PC-3 (cell line): ENCODE results near the gene ADIRF. TPM values are rescaled to one million over a fixed set of nuclear protein-coding genes. Genes with fewer than 3 reads are reported as not detected.

Experiments
- ATAC-seq: fragments of 200-7000 bp; cut with Tn5 transposase; 2 replicates; pipeline ENCODE4 v1.9.1; 2020; ENCODE audit warnings: mild to moderate bottlenecking, moderate library complexity
- BruUV-seq: library from RNA; stranded (reverse); fragments of 400-500 nt; replicated peaks from 2 replicates; lab custom pipeline; 2021; lab: Mats Ljungman, UMichigan
- CTCF ChIA-PET: fragments of 300-600 bp; sonication (Branson Sonifier 250); formaldehyde crosslinking; loops from one replicate; lab custom pipeline; 2022; ENCODE audit warnings: antibody characterized with exemption; lab: Charles Lee
- POLR2A ChIA-PET: fragments of 300-600 bp; sonication (Branson Sonifier 250); formaldehyde crosslinking; loops from one replicate; lab custom pipeline; 2022; ENCODE audit warnings: antibody characterized with exemption; ENCODE audit not compliant: unreplicated experiment; lab: Charles Lee
- DNase-seq: peaks from one replicate; pipeline ENCODE4 v3.0.0-alpha.2; 2015
- H2AFZ ChIP-seq: fragments of 300-600 bp; sonication (generic); 2 replicates; pipeline ENCODE4 v1.6.0; 2016; ENCODE audit warnings: antibody characterized with exemption, low read length
- H3F3A ChIP-seq: fragments of 300-600 bp; sonication (generic); one replicate; pipeline ENCODE4 v1.6.0; 2017; ENCODE audit warnings: antibody characterized with exemption, low read length, control low read depth, mild to moderate bottlenecking; ENCODE audit not compliant: unreplicated experiment
- H3K27ac ChIP-seq: fragments of 300-600 bp; sonication (generic); 2 replicates; pipeline ENCODE4 v1.5.1; 2016; ENCODE audit warnings: mild to moderate bottlenecking, low read length
- H3K27me3 ChIP-seq: fragments of 300-600 bp; sonication (generic); 2 replicates; pipeline ENCODE4 v1.6.1; 2016; ENCODE audit warnings: low read length, mixed read lengths
- H3K36me3 ChIP-seq: fragments of 300-600 bp; sonication (generic); 2 replicates; pipeline ENCODE4 v1.6.1; 2016; ENCODE audit warnings: low read depth, mixed run types, low read length, mixed read lengths
- H3K4me1 ChIP-seq: fragments of 300-600 bp; sonication (generic); 2 replicates; pipeline ENCODE4 v1.5.1; 2016; ENCODE audit warnings: low read length; ENCODE audit not compliant: insufficient read depth
- H3K4me2 ChIP-seq: fragments of 300-600 bp; sonication (generic); 2 replicates; pipeline ENCODE4 v1.6.0; 2016; ENCODE audit warnings: low read length
- H3K4me3 ChIP-seq: fragments of 300-600 bp; sonication (generic); 2 replicates; pipeline ENCODE4 v1.5.1; 2016; ENCODE audit warnings: mild to moderate bottlenecking, low read length, mixed read lengths
- H3K79me2 ChIP-seq: fragments of 300-600 bp; sonication (generic); 2 replicates; pipeline ENCODE4 v1.6.1; 2017; ENCODE audit warnings: low read length, mixed read lengths
- H3K9ac ChIP-seq: fragments of 300-600 bp; sonication (generic); 2 replicates; pipeline ENCODE4 v1.6.0; 2016; ENCODE audit warnings: mild to moderate bottlenecking, low read length
- H3K9me2 ChIP-seq: fragments of 300-600 bp; sonication (generic); replicated peaks from 2 replicates; pipeline ENCODE4 v1.6.1; 2016; ENCODE audit warnings: mixed run types, low read length, mixed read lengths
- H3K9me3 ChIP-seq: fragments of 300-600 bp; sonication (generic); 2 replicates; pipeline ENCODE4 v1.6.1; 2016; ENCODE audit warnings: low read length, mixed read lengths
- H4K20me1 ChIP-seq: fragments of 300-600 bp; sonication (generic); 2 replicates; pipeline ENCODE4 v1.6.1; 2016; ENCODE audit warnings: low read length, mixed read lengths
- CTCF ChIP-seq: fragments of 300-600 bp; sonication (generic); conservative IDR thresholded peaks from 2 replicates; pipeline ENCODE4 v1.5.1; 2017; ENCODE audit warnings: antibody characterized with exemption, low read depth, mild to moderate bottlenecking, low read length
- EZH2 ChIP-seq: fragments of 300-600 bp; sonication (generic); IDR thresholded peaks from one replicate; pipeline ENCODE4 v1.6.1; 2017; ENCODE audit warnings: antibody characterized with exemption, mild to moderate bottlenecking, low read length; ENCODE audit not compliant: unreplicated experiment
- EZH2phosphoT487 ChIP-seq: fragments of 300-600 bp; sonication (generic); IDR thresholded peaks from 2 replicates; pipeline ENCODE4 v1.6.1; 2018; ENCODE audit warnings: mild to moderate bottlenecking, antibody characterized with exemption, low read length, borderline replicate concordance
- intact Hi-C: fragments of 100-400 bp; cut with micrococcal nuclease; formaldehyde crosslinking; loops from 2 replicates; pipeline ENCODE4 v1.9.0; 2023
- total RNA-seq: library from RNA; depleted of rRNA; stranded (reverse); fragments of >200 nt; gene quantifications from 2 replicates; pipeline ENCODE4 v1.2.3, GENCODE V29; 2014

The ADIRF gene
- total RNA-seq, 1 experiment from 2014 or later: 259 TPM

- H3K4me1 ChIP-seq: no peaks in the 10 kb centered on the region
- ChIA-PET POLR2A (no interaction called here), CTCF (interaction anchor here (0.6 kb wide), 1 partner anchor 20 kb away, joined by 3 read pairs; no protein-coding TSS in a partner anchor)
- TF ChIP-seq EZH2: no peak
- no peak for TF ChIP-seq EZH2phosphoT487
- no peak for TF ChIP-seq CTCF
- no peaks in the 10 kb centered on the region for H3F3A ChIP-seq
- H3K27me3 ChIP-seq: no peaks in the 10 kb centered on the region
- no peak for DNase-seq
- no peaks in the 10 kb centered on the region for H3K9me3 ChIP-seq
- no peaks in the 10 kb centered on the region for H3K36me3 ChIP-seq
- BruUV-seq: no TSS peak
- no peak overlapping the region for H3K4me3 ChIP-seq
- H4K20me1 ChIP-seq: no peaks in the 10 kb centered on the region
- H2AFZ ChIP-seq: no peak overlapping the region
- H3K79me2 ChIP-seq: no peaks in the 10 kb centered on the region
- H3K9ac ChIP-seq: no peak overlapping the region
- no peak overlapping the region for H3K4me2 ChIP-seq
- H3K27ac ChIP-seq: no peak overlapping the region
- no peak for ATAC-seq
- intact Hi-C loops: no loop called here
- no peaks in the 10 kb centered on the region for H3K9me2 ChIP-seq
Observed at GRCh38 chr10:86943316-86944030, 24.8 kb upstream of the ADIRF start.

DNA sequence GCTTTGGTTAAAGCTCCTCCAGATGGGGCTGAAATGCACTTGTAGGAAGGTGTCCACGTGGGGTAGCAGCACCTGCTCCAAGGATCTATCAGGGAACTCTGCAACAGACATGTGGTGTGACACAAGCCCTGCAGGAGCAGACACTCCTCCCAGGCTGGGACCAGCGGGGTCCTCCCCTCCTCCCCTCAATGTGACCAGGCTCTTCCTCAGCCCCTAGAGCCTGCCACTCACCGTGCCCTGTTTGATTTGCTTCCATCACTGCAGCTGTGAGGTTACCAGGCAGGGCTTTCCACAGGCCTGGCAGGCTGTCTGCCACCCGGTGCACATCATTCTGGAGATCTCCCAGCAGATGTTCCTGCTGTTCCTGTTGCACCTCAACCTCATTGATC lies 24.3 kb upstream of the ADIRF start:
- intact Hi-C loops: no loop called here

GRCh38 chr10:86944471-86944870 lies 23.8 kb upstream of the ADIRF start:
- ChIA-PET POLR2A (no interaction called here), CTCF (no interaction called here)
- intact Hi-C loops: no loop called here
- no peak overlapping the region for H3K27ac ChIP-seq
- no peak overlapping the region for H3K4me2 ChIP-seq
- DNase-seq (peak; percentile 15), ATAC-seq (no peak)
- no peaks in the 10 kb centered on the region for H4K20me1 ChIP-seq
- no peaks in the 10 kb centered on the region for H3F3A ChIP-seq
- H3K79me2 ChIP-seq: no peaks in the 10 kb centered on the region
- no peaks in the 10 kb centered on the region for H3K4me1 ChIP-seq
- H3K9ac ChIP-seq: no peak overlapping the region
- no peaks in the 10 kb centered on the region for H3K27me3 ChIP-seq
- no TSS peak for BruUV-seq
- no peaks in the 10 kb centered on the region for H3K36me3 ChIP-seq
- H3K9me3 ChIP-seq: no peaks in the 10 kb centered on the region
- TF ChIP-seq CTCF: no peak
- H3K9me2 ChIP-seq: no peaks in the 10 kb centered on the region
- no peak overlapping the region for H3K4me3 ChIP-seq
- no peak overlapping the region for H2AFZ ChIP-seq

More for the DNA sequence above, 24.3 kb upstream of the ADIRF start:
- H3K9me3 ChIP-seq: no peaks in the 10 kb centered on the region
- H2AFZ ChIP-seq: no peak overlapping the region
- H4K20me1 ChIP-seq: no peaks in the 10 kb centered on the region
- POLR2A ChIA-PET: no interaction called here
- CTCF ChIA-PET: no interaction called here
- no peaks in the 10 kb centered on the region for H3K36me3 ChIP-seq
- H3K9ac ChIP-seq: no peak overlapping the region
- no peaks in the 10 kb centered on the region for H3F3A ChIP-seq
- no peaks in the 10 kb centered on the region for H3K79me2 ChIP-seq
- H3K27ac ChIP-seq: no peak overlapping the region
- ATAC-seq (no peak), DNase-seq (no peak)
- no TSS peak for BruUV-seq
- H3K4me1 ChIP-seq: no peaks in the 10 kb centered on the region
- H3K9me2 ChIP-seq: no peaks in the 10 kb centered on the region
- H3K4me2 ChIP-seq: no peak overlapping the region
- no peak overlapping the region for H3K4me3 ChIP-seq
- TF ChIP-seq EZH2 (no peak), EZH2phosphoT487 (no peak)
- H3K27me3 ChIP-seq: no peaks in the 10 kb centered on the region
